Pancreas (tissue), 10 donors: ENCODE data around the gene TPM1. TPM values are rescaled to one million over a fixed set of nuclear protein-coding genes. Genes with fewer than 3 reads are reported as not detected.

Experiments
- ATAC-seq, 4 donors: fragments of 200-7000 bp; cut with Tn5 transposase; one replicate each; pipeline versions ENCODE4 v1.8.0 to v1.9.1; 2020; ENCODE audit warnings: mild to moderate bottlenecking in 4 of 4, moderate library complexity in 4 of 4
- DNase-seq, 6 donors: peaks; one replicate each; pipeline ENCODE4 v3.0.0-alpha.2; 2020
- FAIRE-seq: peaks from 2 replicates; lab custom pipeline; 2012; peaks lifted over from hg19 to GRCh38; lab: Jason Lieb, UNC
- H3K27ac ChIP-seq, 4 donors: fragments of 200-600 bp; sonication (generic); 1 replicate in 3 of 4; 2 replicates in 1 of 4; pipeline versions ENCODE4 v1.5.0 to v1.8.0; 2020
- H3K27me3 ChIP-seq, 4 donors: fragments of 200-600 bp; one replicate each; pipeline ENCODE4 v1.8.0; 2021
- H3K36me3 ChIP-seq, 3 donors: fragments of 200-600 bp; sonication (generic) in 1 of 3; one replicate each; pipeline versions ENCODE4 v1.5.0 to v1.8.0; 2020 to 2021
- H3K4me1 ChIP-seq, 3 donors: fragments of 200-600 bp; one replicate each; pipeline ENCODE4 v1.8.0; 2021
- H3K4me3 ChIP-seq, 4 donors: fragments of 200-600 bp; sonication (generic) in 2 of 4; one replicate each; pipeline versions ENCODE4 v1.5.0 to v1.8.0; 2020 to 2021
- H3K9me3 ChIP-seq, 4 donors: fragments of 200-600 bp; one replicate each; pipeline ENCODE4 v1.8.0; 2021
- WGBS, 2 donors: extraction: QIAGEN DNeasy Blood & Tissue Kit; methylation state at CpG; one replicate each; pipeline ENCODE4 v1.1.7; 2013; 5-methylcytosine and 5-hydroxymethylcytosine counted together
- intact Hi-C, 3 donors: fragments of 100-400 bp; cut with DNase I; formaldehyde crosslinking; loops; one replicate each; pipeline versions ENCODE4 v1.11.1 to v1.14.2; 2022
- polyA plus RNA-seq, 2 donors: library from polyadenylated mRNA; stranded (reverse); fragments of 200-250 nt; gene quantifications; one replicate each; pipeline ENCODE4 v1.2.3, GENCODE V29; 2013
- total RNA-seq, 6 donors: library from RNA; stranded (reverse); fragmentation: NEBNext Ultra II Directional in 4 of 6; extraction: Animal tissue kit (Norgen Biotek cat#: 25700) in 4 of 6; gene quantifications; one replicate each; pipeline versions ENCODE4 v1.2.1 to v1.2.4, GENCODE V29; 2021 to 2023
- TF ChIP-seq, protein P1 (sequence below), 4 donors: fragments of 200-600 bp; sonication (generic) in 3 of 4; IDR thresholded peaks; one replicate each; pipeline versions ENCODE4 v1.5.0 to v1.8.0; 2021; ENCODE audit warnings: antibody characterized with exemption in 4 of 4
- donor health status: healthy with polysubstance abuse.
- donor health status: DM: no; HTN: no; CAD: no; lungs with moderate emphysema.
- donor health status: DM: no; HTN: no; CAD: no.
- donor health status: control.
- donor health status: control.
- donor health status: Bipolar disorder and iron deficiency.
- donor health status: DM: yes; HTN: yes; CAD: no.
- donor health status: DM: no; HTN: no; CAD: no.
- donor health status: DM: no; HTN: no; CAD: no.
- donor health status: DM: yes; HTN: yes; CAD: no.

The TPM1 gene
- total and polyA plus RNA-seq, 8 donors = 114 to 482 (median 263) TPM

DNA sequence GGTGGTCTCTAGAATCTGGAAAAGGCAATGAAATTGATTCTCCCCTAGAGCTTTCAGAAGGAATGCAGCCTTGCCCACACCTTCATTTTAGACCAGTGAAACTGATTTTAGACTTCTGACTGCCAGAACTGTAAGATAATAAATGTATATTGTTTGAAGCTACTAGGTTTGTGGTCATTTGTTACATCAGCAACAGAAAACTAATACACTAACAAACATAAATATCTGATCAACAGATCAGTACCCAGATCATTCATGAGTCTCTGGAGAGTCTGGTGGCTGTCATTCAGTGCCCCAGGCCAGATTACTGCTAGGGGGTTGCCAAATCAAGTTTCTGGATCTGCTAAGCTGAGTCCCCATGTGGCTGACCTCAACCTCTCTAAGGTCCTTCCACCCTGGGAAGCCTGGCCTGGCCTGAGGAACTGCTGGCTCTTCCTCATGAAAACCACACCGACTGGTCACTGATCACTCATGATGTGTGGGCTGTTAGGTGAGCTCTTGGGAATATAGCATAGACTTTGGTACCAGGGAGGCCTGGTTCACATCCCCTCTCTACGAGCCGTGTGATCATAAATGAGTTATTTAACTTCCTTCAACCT lies 68.0 kb downstream of the TPM1 start:
- Histone ChIP-seq H3K4me3 (no peak overlapping the region), H3K27me3 (no peaks in the 10 kb centered on the region), H3K36me3 (no peaks in the 10 kb centered on the region), H3K9me3 (no peaks in the 10 kb centered on the region), H3K27ac (no peak overlapping the region), H3K4me1 (peaks cover 0 to 3% (median 0%) of the 10 kb centered on the region in 3 donors)
- TF ChIP-seq, protein P1, sequence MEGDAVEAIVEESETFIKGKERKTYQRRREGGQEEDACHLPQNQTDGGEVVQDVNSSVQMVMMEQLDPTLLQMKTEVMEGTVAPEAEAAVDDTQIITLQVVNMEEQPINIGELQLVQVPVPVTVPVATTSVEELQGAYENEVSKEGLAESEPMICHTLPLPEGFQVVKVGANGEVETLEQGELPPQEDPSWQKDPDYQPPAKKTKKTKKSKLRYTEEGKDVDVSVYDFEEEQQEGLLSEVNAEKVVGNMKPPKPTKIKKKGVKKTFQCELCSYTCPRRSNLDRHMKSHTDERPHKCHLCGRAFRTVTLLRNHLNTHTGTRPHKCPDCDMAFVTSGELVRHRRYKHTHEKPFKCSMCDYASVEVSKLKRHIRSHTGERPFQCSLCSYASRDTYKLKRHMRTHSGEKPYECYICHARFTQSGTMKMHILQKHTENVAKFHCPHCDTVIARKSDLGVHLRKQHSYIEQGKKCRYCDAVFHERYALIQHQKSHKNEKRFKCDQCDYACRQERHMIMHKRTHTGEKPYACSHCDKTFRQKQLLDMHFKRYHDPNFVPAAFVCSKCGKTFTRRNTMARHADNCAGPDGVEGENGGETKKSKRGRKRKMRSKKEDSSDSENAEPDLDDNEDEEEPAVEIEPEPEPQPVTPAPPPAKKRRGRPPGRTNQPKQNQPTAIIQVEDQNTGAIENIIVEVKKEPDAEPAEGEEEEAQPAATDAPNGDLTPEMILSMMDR (IDR thresholded peaks at IDR 0.05) = no peak
- FAIRE-seq (no peak), ATAC-seq (no peak), DNase-seq (no peak)
- intact Hi-C loops = no loop called here
- WGBS, 2 donors = 84 to 89% methylated on average over 3 of the region's 3 CpGs

DNA sequence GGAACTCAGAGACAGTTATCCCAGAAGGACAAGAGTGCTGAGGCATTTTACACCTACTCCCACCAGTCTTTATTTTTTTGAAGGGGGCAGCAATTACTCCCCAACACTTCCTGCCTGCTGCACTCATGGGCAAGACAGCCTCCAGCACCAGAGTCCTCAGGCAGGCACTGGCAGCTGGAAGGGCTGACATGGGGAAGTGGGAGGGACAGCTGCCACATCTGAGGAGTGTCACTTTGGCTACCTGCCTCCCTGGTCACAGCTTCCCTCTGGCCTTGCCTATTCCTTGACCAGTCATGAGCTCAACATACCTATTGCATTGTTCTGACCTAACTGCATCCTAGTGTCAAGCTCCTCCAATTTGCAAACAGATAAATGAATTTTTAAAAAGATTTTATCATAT lies 68.9 kb downstream of the TPM1 start:
- TF ChIP-seq, protein P1 (IDR thresholded peaks at IDR 0.05) = no peak
- ATAC-seq (no peak), DNase-seq (no peak), FAIRE-seq (no peak)
- no peaks in the 10 kb centered on the region for H3K36me3 ChIP-seq
- no peak overlapping the region for H3K4me3 ChIP-seq
- intact Hi-C loops = no loop called here
- no peak overlapping the region for H3K27ac ChIP-seq
- H3K9me3 ChIP-seq = no peaks in the 10 kb centered on the region
- H3K27me3 ChIP-seq = no peaks in the 10 kb centered on the region
- H3K4me1 ChIP-seq = peaks cover 0 to 3% (median 0%) of the 10 kb centered on the region in 3 donors

DNA sequence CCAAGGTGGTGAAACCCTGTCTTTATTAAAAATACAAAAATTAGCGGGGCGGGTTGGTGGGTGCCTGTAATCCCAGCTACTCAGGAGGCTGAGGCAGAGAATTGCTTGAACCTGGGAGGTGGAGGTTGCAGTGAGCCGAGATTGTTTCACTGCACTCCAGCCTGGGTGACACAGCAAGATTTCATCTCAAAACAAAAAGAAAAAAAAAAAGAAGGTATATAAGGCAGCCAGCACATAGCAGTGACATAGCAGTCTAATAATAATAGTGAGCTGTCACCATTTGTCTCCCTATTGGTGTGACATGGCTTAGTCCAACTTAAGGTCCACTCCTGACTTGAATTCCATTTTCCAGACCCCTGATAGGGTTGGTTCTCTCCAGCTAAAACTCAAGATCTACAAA lies 70.3 kb downstream of the TPM1 start:
- intact Hi-C loops = no loop called here
- WGBS, 2 donors = 92 to 94% methylated on average over 3 of the region's 3 CpGs
- no peak for FAIRE-seq
- TF ChIP-seq, protein P1 (IDR thresholded peaks at IDR 0.05) = no peak
- no peak for ATAC-seq
- no peak for DNase-seq
- Histone ChIP-seq H3K4me3 (no peak overlapping the region), H3K4me1 (peaks cover 0 to 3% (median 0%) of the 10 kb centered on the region in 3 donors), H3K9me3 (no peaks in the 10 kb centered on the region), H3K36me3 (no peaks in the 10 kb centered on the region), H3K27ac (no peak overlapping the region), H3K27me3 (no peaks in the 10 kb centered on the region)

DNA sequence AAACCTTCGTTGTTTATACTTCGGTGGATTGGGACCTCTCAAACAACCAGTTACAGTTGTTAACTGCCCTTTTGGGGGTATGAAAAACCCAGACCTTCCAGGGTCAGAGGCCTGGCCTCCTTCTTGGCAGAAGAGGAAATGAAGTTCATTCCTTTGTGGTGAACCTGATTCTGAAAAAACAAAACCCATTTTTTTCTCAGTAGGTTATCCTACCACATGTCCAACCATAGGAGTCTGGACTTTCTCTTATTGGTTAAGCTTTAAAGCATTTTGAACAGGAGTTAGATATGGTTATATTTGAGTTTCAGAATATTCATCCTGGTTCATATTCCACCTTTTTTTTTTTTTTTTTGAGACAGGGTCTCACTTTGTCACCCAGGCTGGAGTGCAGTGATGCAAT lies 71.9 kb downstream of the TPM1 start:
- H3K27ac ChIP-seq = no peak overlapping the region
- intact Hi-C loops = no loop called here
- no peak overlapping the region for H3K4me3 ChIP-seq
- ATAC-seq (no peak), DNase-seq (no peak), FAIRE-seq (no peak)
- H3K36me3 ChIP-seq = no peaks in the 10 kb centered on the region
- no peaks in the 10 kb centered on the region for H3K27me3 ChIP-seq
- no peaks in the 10 kb centered on the region for H3K9me3 ChIP-seq
- H3K4me1 ChIP-seq = no peaks in the 10 kb centered on the region
- TF ChIP-seq, protein P1 (IDR thresholded peaks at IDR 0.05) = no peak
- whole genome bisulfite sequencing, 2 donors = 61 to 65% methylated on average over 2 of the region's 2 CpGs

Other genes starting within 250 kb of the TPM1 start
- gene LACTB, start 79.1 kb downstream of the TPM1 start, total RNA-seq = 10 to 100 TPM in 1 of 6 donors, 1 to 10 TPM in 5; 4.8 to 11.2 (median 6.6) TPM
- gene LACTB, start 79.1 kb downstream of the TPM1 start, polyA plus RNA-seq = 1 to 10 TPM; 6.0 to 7.3 TPM
- gene RPS27L, start 114.7 kb downstream of the TPM1 start, total RNA-seq = 100 to 1,000 TPM in 4 of 6 donors, 10 to 100 TPM in 2; 73.2 to 140 (median 116) TPM
- 100 to 1,000 TPM; 129 to 176 TPM for gene RPS27L, start 114.7 kb downstream of the TPM1 start, polyA plus RNA-seq
- gene RAB8B, start 146.9 kb downstream of the TPM1 start, total RNA-seq = 10 to 100 TPM in 2 of 6 donors, 1 to 10 TPM in 4; 3.9 to 19.2 (median 6.6) TPM
- gene RAB8B, start 146.9 kb downstream of the TPM1 start, polyA plus RNA-seq = 1 to 10 TPM; 2.0 to 4.3 TPM
- 10 to 100 TPM in 1 of 6 donors, 1 to 10 TPM in 5; 3.2 to 10.7 (median 5.8) TPM for gene APH1B, start 234.9 kb downstream of the TPM1 start, total RNA-seq
- 10 to 100 TPM in 1 of 2 donors, 1 to 10 TPM in 1; 3.1 to 11.7 TPM for gene APH1B, start 234.9 kb downstream of the TPM1 start, polyA plus RNA-seq